ENCODE results near the gene NOP9.

Gene NOP9, protein sequence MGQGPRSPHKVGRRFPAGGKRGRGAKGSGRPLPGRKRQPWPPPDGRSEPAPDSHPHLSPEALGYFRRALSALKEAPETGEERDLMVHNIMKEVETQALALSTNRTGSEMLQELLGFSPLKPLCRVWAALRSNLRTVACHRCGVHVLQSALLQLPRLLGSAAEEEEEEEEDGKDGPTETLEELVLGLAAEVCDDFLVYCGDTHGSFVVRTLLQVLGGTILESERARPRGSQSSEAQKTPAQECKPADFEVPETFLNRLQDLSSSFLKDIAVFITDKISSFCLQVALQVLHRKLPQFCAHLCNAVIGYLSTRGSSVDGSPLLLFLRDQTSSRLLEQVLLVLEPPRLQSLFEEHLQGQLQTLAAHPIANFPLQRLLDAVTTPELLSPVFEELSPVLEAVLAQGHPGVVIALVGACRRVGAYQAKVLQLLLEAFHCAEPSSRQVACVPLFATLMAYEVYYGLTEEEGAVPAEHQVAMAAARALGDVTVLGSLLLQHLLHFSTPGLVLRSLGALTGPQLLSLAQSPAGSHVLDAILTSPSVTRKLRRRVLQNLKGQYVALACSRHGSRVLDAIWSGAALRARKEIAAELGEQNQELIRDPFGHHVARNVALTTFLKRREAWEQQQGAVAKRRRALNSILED

DNA sequence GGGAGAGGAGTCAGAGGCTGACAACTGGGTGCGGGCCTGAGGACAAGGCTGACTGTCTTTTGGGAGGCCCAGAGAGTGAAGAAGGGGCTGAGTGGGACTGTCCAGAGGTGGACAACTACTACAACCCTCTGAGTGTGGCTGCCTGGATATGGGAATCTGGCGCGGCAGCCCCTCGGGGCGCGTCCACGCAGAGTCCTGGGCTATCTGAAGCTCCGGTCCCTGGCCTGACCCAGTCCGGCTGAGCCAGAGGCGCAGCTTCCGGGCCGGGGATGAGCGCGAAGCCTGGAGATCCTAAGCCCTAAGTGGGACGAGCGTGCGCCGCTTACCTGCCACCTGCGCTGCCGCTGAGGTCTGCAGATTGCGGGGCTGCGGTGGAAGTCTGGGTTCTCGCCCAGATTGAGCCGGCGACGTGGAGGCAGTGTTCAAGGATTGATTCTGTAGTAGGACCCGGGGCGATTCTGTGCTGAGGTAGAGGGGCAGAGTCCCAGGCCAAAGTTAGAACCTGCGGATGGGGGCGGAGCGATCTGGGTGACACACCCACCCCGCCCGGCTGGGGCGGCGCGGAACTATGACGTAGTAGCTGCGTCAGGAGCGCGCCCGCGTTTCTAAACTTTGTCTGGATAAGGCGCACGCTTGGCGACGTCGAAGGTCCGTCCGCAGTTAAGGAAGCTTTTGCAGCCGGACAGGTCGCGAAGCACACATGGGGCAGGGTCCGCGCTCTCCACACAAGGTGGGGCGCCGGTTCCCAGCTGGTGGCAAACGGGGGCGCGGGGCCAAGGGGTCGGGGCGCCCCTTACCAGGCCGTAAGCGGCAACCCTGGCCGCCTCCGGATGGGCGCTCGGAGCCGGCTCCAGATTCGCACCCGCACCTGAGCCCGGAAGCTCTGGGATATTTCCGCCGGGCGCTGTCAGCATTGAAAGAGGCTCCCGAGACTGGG is at the start of gene NOP9, which contains the start of gene DHRS1:
TSS of gene NOP9 (plus strand) at position 596 of the 937 bp plus-strand sequence. CDS start at position 701, 105 bp downstream.
TSS of gene DHRS1 (minus strand) at position 526 of the 937 bp plus-strand sequence. CDS start 674 bp downstream, outside the sequence.
- peaks cover 75% of the 10 kb centered on the region for H3K36me3 Mint-ChIP-seq
- peak within 1 kb of the TSS; percentile 87 for H3K4me3 Mint-ChIP-seq
- peak; percentile 85 for ATAC-seq
- H3K27ac Mint-ChIP-seq: peak within 1 kb of the TSS; percentile 91
- no peaks in the 10 kb centered on the region for H3K9me3 Mint-ChIP-seq
- DNase-seq (ENCODE audit: low spot score in 2 of 2): peak; percentile 96
- peaks cover 53% of the 10 kb centered on the region for H3K4me1 Mint-ChIP-seq

DNA sequence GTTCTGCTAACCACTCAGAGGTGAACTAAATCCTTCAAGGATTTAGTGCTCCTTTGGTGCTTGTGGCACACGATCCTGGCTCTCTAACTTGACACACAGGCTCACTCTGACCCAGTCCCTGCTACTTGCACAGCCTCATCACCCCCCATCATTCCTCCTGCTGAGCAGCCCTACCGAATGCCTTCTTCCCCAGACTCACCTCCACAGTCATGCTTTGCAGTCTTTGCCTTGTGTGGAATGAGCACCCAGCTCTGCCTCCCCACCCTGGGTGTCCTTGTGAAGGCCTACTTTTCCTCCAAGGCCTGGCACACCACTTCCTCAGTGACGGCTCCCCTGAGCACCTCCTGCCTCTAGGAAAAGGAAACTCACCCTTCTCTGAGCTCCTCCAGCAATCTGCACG is 49.3 kb upstream of the NOP9 start:
- no peak overlapping the region for H3K4me3 Mint-ChIP-seq
- no peaks in the 10 kb centered on the region for H3K9me3 Mint-ChIP-seq
- H3K36me3 Mint-ChIP-seq: peaks cover 4% of the 10 kb centered on the region
- ATAC-seq (no peak), DNase-seq (ENCODE audit: low spot score in 2 of 2) (no peak)
- H3K4me1 Mint-ChIP-seq: peaks cover 29% of the 10 kb centered on the region
- H3K27ac Mint-ChIP-seq: peak overlapping the region; percentile 65

DNA sequence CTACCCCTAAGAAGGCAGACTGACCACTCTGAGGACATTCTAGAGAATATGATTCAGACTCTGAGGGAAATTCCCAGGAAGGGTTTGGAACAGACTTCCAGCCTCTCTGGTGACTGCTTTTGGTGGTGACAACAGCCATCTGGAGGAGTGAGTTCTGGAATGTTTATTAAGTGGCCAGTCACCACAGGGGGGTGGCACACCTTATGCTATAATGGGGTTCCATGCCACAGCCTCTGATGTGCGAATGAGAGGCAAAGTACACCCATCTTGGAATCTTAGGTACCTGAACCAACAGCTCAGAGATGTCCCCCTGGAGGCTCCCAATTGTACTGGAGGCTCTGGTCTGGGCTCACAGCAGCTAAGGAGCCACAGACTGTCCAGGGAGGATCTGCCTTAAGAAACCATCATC is 47.8 kb upstream of the NOP9 start:
- no peak for DNase-seq (ENCODE audit: low spot score in 2 of 2)

DNA sequence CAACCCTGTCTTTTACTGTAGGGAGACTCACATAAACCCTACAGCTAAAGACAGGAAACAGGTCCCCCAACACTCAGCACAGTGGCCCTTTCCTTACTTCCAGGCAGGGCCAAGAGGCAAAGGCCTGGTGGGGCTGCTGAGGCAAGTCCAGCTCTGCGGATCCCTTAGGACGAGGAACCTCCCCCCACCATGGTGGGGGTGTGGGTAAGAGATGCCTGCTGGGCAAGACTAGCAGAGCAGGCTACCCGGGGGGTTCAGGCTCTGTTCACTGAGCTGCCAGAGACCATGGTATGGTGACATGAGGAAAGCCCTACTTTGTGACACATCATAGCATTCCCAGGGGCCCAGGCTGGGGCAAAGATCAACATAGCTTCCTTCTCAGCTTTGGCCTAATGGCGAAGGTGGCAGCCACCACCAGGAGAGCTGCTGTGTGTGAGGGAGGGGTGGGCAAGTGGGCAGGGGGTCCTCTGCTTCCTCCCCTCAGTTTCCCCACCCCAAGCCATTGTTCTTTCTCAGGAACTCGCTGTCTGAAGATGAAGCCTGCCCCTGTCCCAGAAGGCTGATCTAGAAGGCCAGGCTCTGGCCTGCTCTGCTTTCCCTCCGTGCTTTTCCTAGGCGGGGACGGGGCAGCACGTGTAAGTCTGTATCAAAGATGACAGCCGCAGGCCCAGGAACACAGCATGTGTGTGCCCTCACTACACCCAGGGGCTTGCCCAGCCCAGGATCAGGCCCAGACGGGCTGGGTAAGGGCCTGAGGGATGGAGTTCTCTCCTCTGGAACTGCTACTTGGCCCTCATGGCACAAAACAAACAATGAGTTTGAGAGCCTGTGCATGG is 47.1 kb upstream of the NOP9 start:
- H3K4me3 Mint-ChIP-seq: no peak overlapping the region
- H3K9me3 Mint-ChIP-seq: no peaks in the 10 kb centered on the region
- H3K27ac Mint-ChIP-seq: no peak overlapping the region
- peaks cover 5% of the 10 kb centered on the region for H3K36me3 Mint-ChIP-seq
- no peak for DNase-seq (ENCODE audit: low spot score in 2 of 2)
- peaks cover 19% of the 10 kb centered on the region for H3K4me1 Mint-ChIP-seq
- no peak for ATAC-seq

More for the DNA sequence above, 47.8 kb upstream of the NOP9 start:
- H3K27ac Mint-ChIP-seq: peak overlapping the region; percentile 65
- H3K4me3 Mint-ChIP-seq: no peak overlapping the region
- peaks cover 5% of the 10 kb centered on the region for H3K36me3 Mint-ChIP-seq
- no peaks in the 10 kb centered on the region for H3K9me3 Mint-ChIP-seq
- no peak for ATAC-seq
- peaks cover 25% of the 10 kb centered on the region for H3K4me1 Mint-ChIP-seq

DNA sequence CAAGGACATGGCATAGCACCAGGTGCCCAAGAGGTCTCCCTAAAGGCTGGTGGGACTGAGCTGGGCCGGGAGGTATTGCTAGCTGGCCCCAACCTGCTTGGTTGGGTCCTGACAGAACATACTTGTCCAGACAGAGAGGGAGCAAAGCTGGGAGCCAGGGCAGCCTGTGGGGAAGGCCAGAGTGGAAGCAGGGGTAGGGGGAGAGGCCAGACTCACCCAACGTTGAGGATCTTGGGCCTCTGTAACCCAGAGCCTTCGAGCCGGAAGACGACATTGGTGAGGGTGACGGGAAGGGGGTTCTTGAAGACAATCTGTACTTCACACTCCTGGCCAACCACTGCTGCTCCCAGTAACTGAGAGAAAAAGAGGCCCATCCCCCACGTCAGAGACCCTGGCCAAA is 45.7 kb upstream of the NOP9 start:
- ATAC-seq (no peak), DNase-seq (ENCODE audit: low spot score in 2 of 2) (no peak)
- Mint-ChIP-seq H3K27ac (no peak overlapping the region), H3K9me3 (no peaks in the 10 kb centered on the region), H3K4me3 (no peak overlapping the region), H3K36me3 (peaks cover 5% of the 10 kb centered on the region), H3K4me1 (peaks cover 14% of the 10 kb centered on the region)

DNA sequence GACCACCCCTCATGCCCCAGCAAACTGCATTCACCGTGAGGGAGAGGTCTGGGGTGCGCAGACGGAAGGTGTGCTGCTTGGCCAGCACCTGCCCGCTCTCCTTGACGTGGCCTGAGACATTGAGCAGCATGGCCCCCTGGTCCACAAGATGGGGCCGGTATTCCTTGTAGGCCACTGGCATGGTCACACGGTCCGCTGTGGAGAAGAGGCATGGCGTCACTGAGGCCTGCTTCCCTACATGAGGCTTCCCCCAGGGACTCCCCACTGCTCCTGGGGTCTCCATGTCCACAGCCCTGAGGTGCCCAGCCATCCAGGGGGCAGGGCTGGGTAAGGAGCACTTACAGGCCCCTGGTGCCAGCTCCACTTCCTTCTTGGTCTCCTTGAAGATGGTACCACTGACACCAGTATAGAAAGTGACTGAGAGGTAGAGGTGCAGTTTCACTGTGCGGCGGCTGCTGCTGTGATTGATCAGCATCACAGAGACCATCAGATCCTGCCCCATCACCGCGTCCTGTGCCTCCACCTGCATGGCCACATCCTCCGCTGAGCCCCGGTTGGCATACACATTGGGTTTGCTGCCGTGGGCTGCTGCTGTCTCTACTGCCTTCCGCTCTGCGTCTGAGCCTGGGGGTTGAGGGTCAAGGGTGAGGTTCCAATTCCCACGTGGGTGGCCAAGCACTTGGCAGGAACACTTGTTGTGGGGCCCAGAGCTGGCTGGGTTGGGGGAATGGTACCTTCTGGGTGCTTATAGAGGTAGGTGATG is 44.8 kb upstream of the NOP9 start:
- peaks cover 9% of the 10 kb centered on the region for H3K4me1 Mint-ChIP-seq
- H3K4me3 Mint-ChIP-seq: no peak overlapping the region
- peaks cover 5% of the 10 kb centered on the region for H3K36me3 Mint-ChIP-seq
- no peak for ATAC-seq
- no peak overlapping the region for H3K27ac Mint-ChIP-seq
- DNase-seq (ENCODE audit: low spot score in 2 of 2): no peak
- H3K9me3 Mint-ChIP-seq: no peaks in the 10 kb centered on the region

DNA sequence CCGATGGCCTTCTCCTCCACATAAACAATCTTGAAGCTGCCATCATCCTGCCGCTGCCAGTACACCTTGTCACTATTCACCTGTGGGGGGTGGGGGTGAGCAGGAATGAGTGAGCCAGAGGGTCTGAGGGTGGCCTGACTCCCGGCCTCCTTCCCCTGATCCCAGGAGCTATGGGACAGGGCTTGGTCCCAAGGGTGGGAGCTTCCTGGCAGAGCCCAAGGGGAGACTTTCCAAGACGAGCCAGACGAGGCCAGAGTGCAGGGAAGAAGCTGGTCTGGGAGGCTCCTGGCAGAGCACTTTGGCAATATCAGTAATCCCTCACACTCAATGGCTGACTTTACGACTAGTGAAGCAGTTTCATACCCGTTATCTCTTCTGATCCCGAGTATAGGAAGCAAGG is 44.2 kb upstream of the NOP9 start:
- no peaks in the 10 kb centered on the region for H3K9me3 Mint-ChIP-seq
- H3K4me1 Mint-ChIP-seq: peaks cover 3% of the 10 kb centered on the region
- ATAC-seq (no peak), DNase-seq (ENCODE audit: low spot score in 2 of 2) (no peak)
- H3K36me3 Mint-ChIP-seq: peaks cover 5% of the 10 kb centered on the region
- H3K27ac Mint-ChIP-seq: no peak overlapping the region
- no peak overlapping the region for H3K4me3 Mint-ChIP-seq

DNA sequence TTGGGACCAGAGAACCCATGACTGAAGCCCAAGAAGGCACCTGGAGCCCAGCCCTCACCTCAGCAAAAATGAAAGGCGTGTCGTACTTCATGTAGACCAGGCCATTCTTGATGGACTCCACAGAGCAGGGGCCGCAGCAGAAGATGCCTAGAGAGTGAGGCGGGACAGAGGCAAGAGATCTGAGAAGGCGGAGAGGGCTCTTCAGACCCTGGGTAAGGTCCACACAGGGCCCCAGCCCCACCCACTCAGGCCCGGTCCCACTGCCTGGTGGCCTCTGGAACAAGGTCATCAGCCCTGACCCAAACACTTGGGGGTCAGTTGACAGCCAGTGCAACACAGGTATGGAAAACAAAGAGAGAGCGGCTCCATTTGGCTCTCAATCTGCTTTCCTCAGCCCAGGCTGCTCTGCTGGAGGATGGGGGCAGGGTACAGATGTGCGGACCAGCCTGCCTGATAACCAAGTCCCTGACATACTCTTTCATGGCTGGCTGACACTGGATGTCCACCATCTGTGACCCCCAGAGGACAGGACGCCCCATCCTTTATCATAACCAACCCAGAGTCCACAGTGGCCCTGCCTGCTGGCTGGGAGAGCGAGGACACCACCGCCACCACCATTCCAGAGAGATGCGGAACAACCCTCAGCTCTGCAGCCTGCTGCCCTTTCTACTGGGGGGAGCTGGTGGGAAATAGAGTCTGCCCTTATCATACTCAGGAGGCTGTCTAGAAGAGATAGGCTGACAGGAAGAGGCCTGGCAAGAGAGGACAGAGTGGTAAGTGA is 43.5 kb upstream of the NOP9 start:
- Mint-ChIP-seq H3K9me3 (no peaks in the 10 kb centered on the region), H3K4me1 (no peaks in the 10 kb centered on the region), H3K27ac (peak overlapping the region; percentile 68), H3K4me3 (no peak overlapping the region), H3K36me3 (peaks cover 5% of the 10 kb centered on the region)
- ATAC-seq (no peak), DNase-seq (ENCODE audit: low spot score in 2 of 2) (no peak)

DNA sequence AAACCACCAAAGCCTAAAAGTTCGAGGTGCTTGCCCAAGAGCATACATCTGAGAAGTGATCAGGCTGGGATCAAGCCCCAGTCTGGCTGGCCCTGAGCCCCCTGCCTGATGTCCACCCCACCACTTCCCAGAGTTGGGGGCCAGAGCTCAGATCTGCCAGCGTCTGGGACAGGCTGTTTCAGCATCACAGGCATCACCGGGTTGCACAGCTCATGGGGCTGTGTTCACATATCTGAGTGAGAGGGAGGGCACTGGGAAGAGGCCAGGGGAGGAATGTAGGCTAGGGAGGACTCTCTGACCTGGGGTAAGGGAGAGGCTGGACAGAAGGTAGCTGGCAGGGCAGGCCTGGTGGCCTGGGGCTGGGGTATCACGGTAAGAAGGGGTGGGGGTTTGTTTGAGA is 42.7 kb upstream of the NOP9 start:
- peak overlapping the region; percentile 68 for H3K27ac Mint-ChIP-seq
- H3K9me3 Mint-ChIP-seq: no peaks in the 10 kb centered on the region
- ATAC-seq: no peak
- H3K36me3 Mint-ChIP-seq: peaks cover 5% of the 10 kb centered on the region
- no peak for DNase-seq (ENCODE audit: low spot score in 2 of 2)
- no peaks in the 10 kb centered on the region for H3K4me1 Mint-ChIP-seq
- H3K4me3 Mint-ChIP-seq: no peak overlapping the region

DNA sequence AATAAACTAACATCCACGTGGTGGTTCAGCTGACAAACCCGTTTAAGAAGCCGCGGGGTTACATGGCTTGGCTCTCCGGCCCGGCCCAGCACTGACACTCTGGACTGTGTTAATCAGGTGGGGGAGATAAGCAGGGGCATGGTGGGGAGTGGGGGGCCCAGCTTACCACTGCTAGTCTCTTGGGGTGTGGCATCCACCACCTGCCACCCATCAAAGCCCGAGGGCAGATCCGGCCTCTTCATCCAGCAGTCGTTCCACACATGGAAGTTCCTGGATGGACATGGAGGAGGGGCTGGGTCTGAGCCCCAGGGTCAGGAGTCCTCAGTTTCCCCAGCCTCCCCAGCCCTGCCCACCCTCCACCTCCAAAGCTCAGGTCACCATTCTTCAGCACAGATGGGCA is 41.5 kb upstream of the NOP9 start:
- no peak for ATAC-seq
- no peaks in the 10 kb centered on the region for H3K9me3 Mint-ChIP-seq
- no peak for DNase-seq (ENCODE audit: low spot score in 2 of 2)
- no peak overlapping the region for H3K27ac Mint-ChIP-seq
- H3K4me1 Mint-ChIP-seq: no peaks in the 10 kb centered on the region
- H3K36me3 Mint-ChIP-seq: peaks cover 5% of the 10 kb centered on the region
- H3K4me3 Mint-ChIP-seq: no peak overlapping the region

DNA sequence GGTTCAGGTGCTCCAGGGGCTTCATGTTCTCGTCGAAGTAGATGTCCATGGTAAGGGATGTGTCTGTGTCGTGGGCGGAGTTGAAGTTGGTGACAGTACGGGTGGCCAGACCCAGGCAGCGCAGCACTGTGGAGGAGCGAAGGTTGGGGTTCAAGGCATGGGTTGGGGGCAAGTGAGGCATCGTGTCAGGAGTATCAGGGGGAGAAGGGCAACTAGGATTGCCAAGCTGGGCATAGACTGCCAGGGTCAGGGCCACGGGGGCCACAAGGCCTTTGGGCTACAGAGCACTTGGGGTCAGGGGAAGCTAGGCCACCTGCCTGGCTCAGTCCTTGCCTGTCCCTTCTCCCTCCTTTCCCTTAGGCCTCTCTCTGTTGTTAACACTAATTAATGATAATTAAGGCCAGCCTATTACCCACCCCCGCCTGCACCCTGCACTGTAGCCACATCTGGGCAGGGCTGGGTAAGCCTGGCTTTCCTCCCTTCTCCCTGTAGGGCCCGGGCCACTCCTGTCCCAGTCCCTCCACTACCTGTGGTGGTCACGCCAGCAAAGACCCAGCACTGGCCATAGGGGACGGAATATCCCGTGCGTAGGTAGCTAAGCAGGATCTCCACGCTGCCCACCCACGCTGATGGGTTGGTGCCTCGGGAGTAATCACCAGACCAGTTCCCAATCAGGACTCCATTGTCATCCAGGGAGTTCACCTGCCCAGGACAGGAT is 40.9 kb upstream of the NOP9 start:
- no peak overlapping the region for H3K4me3 Mint-ChIP-seq
- no peaks in the 10 kb centered on the region for H3K4me1 Mint-ChIP-seq
- peaks cover 5% of the 10 kb centered on the region for H3K36me3 Mint-ChIP-seq
- DNase-seq (ENCODE audit: low spot score in 2 of 2): no peak
- no peak overlapping the region for H3K27ac Mint-ChIP-seq
- no peaks in the 10 kb centered on the region for H3K9me3 Mint-ChIP-seq
- no peak for ATAC-seq

DNA sequence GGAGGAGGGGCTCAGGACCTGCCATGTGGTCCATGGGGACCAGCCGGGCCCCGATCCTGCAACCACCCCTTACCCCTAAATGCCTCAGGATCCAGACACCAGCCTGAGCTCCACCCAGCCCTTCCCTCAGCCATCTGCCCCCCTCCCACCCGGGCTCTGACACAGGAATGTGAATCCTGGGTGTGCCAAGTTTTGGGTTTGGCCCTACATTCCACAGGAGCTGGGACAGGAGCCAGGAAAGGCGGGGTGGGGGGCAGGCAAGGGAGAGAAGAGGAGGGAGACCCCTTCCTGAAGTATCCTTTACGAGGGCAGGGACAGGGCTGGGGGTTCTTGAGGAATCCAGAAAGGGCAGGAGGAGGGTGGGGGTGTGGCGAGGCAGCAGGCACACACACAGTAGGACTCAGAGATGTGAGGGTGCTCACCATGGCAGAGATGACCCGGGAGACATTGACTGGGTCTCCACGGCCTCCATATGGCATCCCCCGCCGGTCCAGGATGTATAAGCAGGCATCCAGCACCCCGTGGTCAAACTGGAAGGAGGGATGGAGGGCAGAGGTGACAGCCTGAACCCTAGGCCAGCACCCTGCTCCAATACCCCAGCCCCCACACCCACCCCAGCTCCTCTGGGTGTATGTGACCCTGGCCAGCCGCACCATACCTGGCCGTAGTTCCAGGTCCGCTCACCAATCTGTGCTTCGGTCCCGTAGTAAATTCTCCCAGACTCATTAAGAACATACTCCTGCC is 40.2 kb upstream of the NOP9 start:
- no peak for DNase-seq (ENCODE audit: low spot score in 2 of 2)
- no peak overlapping the region for H3K4me3 Mint-ChIP-seq
- peaks cover 5% of the 10 kb centered on the region for H3K36me3 Mint-ChIP-seq

More for the DNA sequence above, 40.2 kb upstream of the NOP9 start:
- H3K4me1 Mint-ChIP-seq: no peaks in the 10 kb centered on the region
- no peak overlapping the region for H3K27ac Mint-ChIP-seq
- ATAC-seq: no peak
- no peaks in the 10 kb centered on the region for H3K9me3 Mint-ChIP-seq

Data from stimulated activated effector memory CD8-positive, alpha-beta T cell treated with anti-CD3 and anti-CD28 coated beads, Interleukin-12 subunit alpha, Interleukin-12 subunit beta, amount 100 ng/mL, for 72 hours (primary cell).